Muscle of leg (tissue), 11 donors: ENCODE data around the gene PTCD3. TPM values are rescaled to one million over a fixed set of nuclear protein-coding genes. Genes with fewer than 3 reads are reported as not detected.

Source experiments
- DNase-seq: peaks from one replicate; pipeline ENCODE4 v3.0.0; 2013
- H3K27ac ChIP-seq: one replicate; pipeline ENCODE4 v1.5.1; 2013; ENCODE audit warnings: mild to moderate bottlenecking, low read length, control low read depth
- H3K27me3 ChIP-seq: one replicate; pipeline ENCODE4 v1.6.1; 2013; ENCODE audit warnings: low read length; ENCODE audit not compliant: control insufficient read depth, insufficient read depth
- H3K36me3 ChIP-seq: one replicate; pipeline ENCODE4 v1.6.1; 2013; ENCODE audit warnings: low read length; ENCODE audit not compliant: control insufficient read depth, insufficient read depth
- H3K4me1 ChIP-seq: one replicate; pipeline ENCODE4 v1.6.1; 2013; ENCODE audit warnings: low read length; ENCODE audit not compliant: control insufficient read depth, insufficient read depth
- H3K4me3 ChIP-seq: one replicate; pipeline ENCODE4 v1.5.1; 2013; ENCODE audit warnings: low read length, control low read depth
- H3K9me3 ChIP-seq: replicated peaks from 2 replicates; pipeline ENCODE4 v1.6.1; 2013; ENCODE audit warnings: low read depth, low read length; ENCODE audit not compliant: control insufficient read depth
- WGBS: methylation state at CpG from one replicate; pipeline ENCODE4 v1.1.5; 2013; ENCODE audit warnings: missing lambda C conversion rate; ENCODE audit not compliant: insufficient coverage; 5-methylcytosine and 5-hydroxymethylcytosine counted together
- polyA plus RNA-seq, 8 donors: library from polyadenylated mRNA; unstranded; fragments of 120-200 nt; gene quantifications; one replicate each; pipeline versions ENCODE4 v1.2.1 to v1.2.3, GENCODE V29; 2013; ENCODE audit warnings: inconsistent platforms in 1 of 8, low replicate concordance in 1 of 8; ENCODE audit not compliant: insufficient read length in 8 of 8, insufficient read depth in 1 of 8
- total RNA-seq: library from RNA; stranded (reverse); fragments of 120-200 nt; gene quantifications from one replicate; pipeline ENCODE4 v1.2.4, GENCODE V29; 2013

The PTCD3 gene
- total and polyA plus RNA-seq, 9 donors, result 56.9 to 88.6 (median 66.8) TPM

DNA sequence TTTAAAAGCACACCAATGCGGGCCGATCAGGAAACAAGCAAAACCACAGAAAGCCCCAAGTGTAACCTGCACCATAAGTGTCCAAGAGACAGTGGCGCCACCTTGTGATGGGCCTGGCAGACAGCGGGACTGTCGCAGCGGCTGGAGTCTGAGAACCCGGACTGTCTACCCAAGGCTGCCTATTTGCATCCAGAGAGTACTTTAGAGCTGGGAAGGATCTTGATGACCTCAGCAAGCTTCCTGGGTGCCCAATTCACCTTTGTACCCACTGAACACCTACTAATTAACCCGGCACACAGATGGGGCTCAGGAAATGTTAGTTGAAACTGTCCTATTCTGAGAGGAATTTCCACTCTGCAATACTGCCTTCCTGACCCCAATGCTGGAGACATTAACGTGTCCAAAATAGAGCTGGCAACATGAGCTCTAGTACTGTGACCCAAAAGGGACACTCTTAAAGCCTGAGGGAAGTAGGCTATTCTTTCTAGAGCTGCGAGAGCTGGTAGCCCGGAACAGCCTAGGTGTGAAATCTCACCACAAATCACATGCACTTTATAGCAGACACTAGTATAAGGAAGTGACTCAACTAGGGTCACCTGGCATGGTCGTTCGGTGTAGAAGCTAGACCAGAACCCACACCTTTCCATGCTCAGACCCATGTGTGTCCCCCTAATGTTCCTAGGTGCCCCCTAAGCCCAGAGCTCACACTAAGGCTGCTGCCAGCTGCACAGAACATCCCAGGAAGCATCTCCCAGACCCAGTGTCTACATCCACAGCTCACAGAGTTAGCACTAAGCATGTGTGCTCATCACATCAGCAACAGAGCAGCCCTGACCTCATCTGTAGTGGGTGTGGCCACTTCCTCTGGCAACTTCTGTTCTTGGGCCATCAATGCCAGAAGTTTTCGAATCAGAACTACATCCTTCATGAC, 25.8 kb upstream of the PTCD3 start:
- WGBS, result 56% methylated on average over 9 of the region's 14 CpGs

DNA sequence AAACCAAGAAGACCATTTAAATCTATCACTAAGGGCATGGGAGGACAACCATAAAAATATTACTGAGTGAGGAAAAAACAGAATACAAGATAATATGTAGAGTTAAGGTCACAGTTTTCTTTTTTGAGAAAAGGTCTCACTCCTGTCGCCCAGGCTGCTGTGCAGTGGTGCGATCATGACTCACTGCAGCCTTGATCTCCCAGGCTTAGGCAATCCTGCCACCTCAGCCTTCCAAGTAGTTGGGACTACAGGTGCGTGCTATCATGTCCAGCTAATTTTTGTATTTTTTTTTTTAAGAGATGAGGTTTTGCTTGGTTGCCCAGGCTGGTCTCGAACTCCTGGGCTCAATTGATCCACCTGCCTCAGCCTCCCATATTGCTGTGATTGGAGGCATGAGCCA, 24.3 kb upstream of the PTCD3 start:
- WGBS, result 100% methylated on average over 1 of the region's 4 CpGs
- H3K4me3 ChIP-seq, result no peak overlapping the region
- DNase-seq, result no peak
- H3K4me1 ChIP-seq, result peaks cover 11% of the 10 kb centered on the region
- H3K27me3 ChIP-seq, result no peaks in the 10 kb centered on the region
- peaks cover 62% of the 10 kb centered on the region for H3K36me3 ChIP-seq
- no peaks in the 10 kb centered on the region for H3K9me3 ChIP-seq
- no peak overlapping the region for H3K27ac ChIP-seq

More for the DNA sequence above, 25.8 kb upstream of the PTCD3 start:
- H3K9me3 ChIP-seq, result no peaks in the 10 kb centered on the region
- peaks cover 11% of the 10 kb centered on the region for H3K4me1 ChIP-seq
- no peaks in the 10 kb centered on the region for H3K27me3 ChIP-seq
- no peak overlapping the region for H3K4me3 ChIP-seq
- H3K36me3 ChIP-seq, result peaks cover 61% of the 10 kb centered on the region
- DNase-seq, result peak; percentile 77
- no peak overlapping the region for H3K27ac ChIP-seq

DNA sequence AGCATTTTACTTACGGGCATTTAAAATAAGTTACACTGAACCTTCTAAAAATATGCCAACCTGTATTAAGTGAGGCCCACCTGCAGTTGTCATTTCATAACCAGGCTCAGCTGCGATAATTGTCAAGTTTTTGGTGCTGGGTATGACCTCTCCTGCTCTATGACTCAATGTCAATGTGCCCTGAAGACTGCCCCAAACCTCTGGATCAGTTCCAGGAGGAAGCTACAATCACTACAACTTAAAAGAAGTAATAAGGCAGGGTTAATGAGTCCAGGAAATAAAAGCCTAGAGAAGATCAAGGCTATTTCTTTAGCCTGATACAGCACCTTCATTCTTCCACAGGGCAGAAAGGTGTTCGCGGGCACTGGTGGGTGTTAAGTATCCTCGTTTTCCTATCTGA, 23.3 kb upstream of the PTCD3 start:
- DNase-seq, result no peak
- H3K4me3 ChIP-seq, result no peak overlapping the region
- peaks cover 59% of the 10 kb centered on the region for H3K36me3 ChIP-seq
- no peak overlapping the region for H3K27ac ChIP-seq
- no peaks in the 10 kb centered on the region for H3K9me3 ChIP-seq
- WGBS, result 100% methylated on average over 2 of the region's 5 CpGs
- peaks cover 11% of the 10 kb centered on the region for H3K4me1 ChIP-seq
- no peaks in the 10 kb centered on the region for H3K27me3 ChIP-seq

DNA sequence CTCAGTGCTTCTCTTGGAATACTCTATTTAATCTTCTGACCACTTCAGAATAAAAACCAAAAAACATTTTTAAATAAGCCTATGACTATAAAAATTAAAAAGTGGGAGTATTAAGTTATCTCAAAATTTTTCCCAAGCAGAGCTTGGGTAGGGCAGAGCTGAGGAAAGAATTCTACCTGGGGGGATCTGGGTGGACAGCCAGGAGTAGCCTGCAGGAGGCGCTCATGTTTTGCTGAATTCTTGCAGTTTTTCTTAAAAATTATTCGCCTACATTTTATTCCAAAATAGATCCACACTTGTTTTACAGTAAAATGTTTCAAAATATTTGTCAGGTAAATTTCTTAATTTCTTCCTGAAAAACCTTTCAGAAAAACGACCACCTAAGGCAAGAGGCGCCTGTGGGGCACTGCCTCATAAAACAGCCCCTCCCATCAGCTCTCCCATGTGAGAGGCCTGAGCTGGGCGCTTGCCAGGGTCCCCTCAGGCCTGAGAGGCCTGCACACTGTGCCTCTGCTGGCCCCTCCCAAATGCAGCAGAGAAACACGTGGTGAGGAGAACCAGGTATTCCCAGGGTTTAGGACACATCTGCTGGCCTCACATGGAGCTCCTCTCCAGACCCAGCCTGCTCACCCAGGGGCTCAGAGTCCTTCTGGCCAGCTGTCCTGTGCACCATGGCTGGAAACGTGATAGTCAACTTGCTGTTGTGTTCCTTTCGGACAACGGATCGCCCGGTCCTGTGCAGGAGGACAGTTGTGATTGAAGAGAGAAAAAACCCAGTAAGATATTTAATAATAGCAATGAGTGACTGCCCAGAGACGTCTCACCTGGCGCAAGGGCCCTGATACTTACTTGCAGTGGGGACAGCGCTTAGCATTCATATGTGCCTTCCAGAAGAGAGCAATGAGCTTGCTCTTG, 17.8 kb upstream of the PTCD3 start:
- Histone ChIP-seq H3K4me3 (no peak overlapping the region), H3K27ac (no peak overlapping the region), H3K4me1 (no peaks in the 10 kb centered on the region), H3K9me3 (no peaks in the 10 kb centered on the region), H3K36me3 (peaks cover 54% of the 10 kb centered on the region), H3K27me3 (no peaks in the 10 kb centered on the region)
- WGBS, result 75% methylated on average over 4 of the region's 14 CpGs
- no peak for DNase-seq

DNA sequence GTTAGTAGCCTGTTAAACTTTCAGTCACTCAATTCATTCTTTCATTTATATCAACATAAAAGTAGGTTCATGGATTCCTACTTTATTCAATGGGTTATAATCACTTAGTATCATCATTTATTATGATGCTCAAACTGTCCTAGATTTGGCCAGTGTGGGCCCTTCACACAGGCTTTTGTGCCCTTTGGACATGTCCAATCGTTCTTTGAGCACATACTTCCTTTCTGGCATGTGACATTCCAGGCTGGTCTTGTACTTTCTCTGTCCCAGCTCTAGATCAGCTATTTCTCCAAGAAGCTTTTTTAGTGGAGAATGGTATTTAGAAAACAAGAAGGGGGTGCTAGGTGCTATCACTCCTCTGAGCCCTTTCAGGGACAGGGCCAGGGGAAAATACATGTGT, 11.8 kb upstream of the PTCD3 start:
- no peaks in the 10 kb centered on the region for H3K27me3 ChIP-seq
- no peaks in the 10 kb centered on the region for H3K9me3 ChIP-seq
- H3K4me3 ChIP-seq, result no peak overlapping the region
- H3K4me1 ChIP-seq, result no peaks in the 10 kb centered on the region
- peaks cover 34% of the 10 kb centered on the region for H3K36me3 ChIP-seq
- no peak overlapping the region for H3K27ac ChIP-seq
- no CpG with 5 or more reads among the region's 1 CpG for WGBS
- DNase-seq, result no peak

DNA sequence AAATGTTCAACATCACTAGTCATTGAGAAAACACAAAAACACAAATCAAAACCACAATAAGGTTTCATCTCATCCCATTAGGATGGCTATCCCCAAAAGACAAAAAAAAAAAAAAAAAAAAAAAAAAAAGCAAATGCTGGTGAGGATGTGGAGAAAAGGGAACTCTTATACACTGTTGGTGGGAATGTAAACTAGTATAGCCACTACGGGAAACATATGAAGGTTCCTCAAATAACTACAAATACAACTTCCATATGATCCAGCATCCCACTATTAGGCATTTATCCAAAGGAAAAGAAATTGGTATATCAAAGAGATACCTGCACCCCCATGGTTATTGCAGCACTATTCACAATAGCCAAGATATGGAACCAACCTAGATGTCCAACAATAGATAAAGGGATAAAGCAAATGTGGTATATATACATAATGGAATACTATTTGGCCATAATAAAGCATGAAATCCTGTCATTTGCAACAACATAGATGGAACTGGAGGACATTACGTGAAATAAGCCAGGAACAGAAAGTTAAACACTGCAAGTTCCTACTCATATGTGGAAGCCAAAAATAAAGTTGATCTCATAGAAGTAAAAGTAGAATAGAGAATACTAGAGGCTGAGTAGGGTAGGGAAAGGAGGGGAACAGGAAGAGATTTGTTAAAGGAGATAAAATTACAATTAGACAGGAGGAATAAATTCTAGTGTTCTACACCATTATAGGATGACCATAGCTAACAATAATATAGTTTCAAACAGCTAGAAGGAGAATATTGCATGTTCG, 8.7 kb upstream of the PTCD3 start:
- WGBS, result no CpG with 5 or more reads among the region's 3 CpGs
- no peak for DNase-seq
- Histone ChIP-seq H3K27me3 (no peaks in the 10 kb centered on the region), H3K27ac (no peak overlapping the region), H3K4me3 (no peak overlapping the region), H3K9me3 (no peaks in the 10 kb centered on the region), H3K4me1 (no peaks in the 10 kb centered on the region), H3K36me3 (peaks cover 26% of the 10 kb centered on the region)

DNA sequence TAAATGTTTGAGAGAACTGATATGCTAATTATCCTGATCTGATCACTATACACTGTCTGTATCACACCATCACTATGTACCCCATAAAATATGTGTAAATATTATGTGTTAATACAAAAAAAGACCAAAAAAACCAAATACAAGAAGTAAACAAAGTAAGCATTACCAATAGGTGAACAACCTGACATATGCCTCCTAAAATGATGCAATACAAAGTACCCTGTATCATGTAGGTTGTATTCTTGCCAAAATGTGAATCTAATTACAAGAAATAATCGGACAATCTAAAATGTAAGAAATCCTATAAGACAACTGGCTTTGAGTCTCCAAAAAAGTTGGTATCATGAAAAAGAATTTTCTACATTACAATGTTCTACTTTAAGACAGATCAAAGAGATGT, 8.1 kb upstream of the PTCD3 start:
- DNase-seq, result no peak
- H3K36me3 ChIP-seq, result peaks cover 30% of the 10 kb centered on the region
- no peaks in the 10 kb centered on the region for H3K4me1 ChIP-seq
- WGBS, result no CpG with 5 or more reads among the region's 1 CpG
- no peaks in the 10 kb centered on the region for H3K27me3 ChIP-seq
- H3K9me3 ChIP-seq, result no peaks in the 10 kb centered on the region
- H3K27ac ChIP-seq, result no peak overlapping the region
- H3K4me3 ChIP-seq, result no peak overlapping the region

DNA sequence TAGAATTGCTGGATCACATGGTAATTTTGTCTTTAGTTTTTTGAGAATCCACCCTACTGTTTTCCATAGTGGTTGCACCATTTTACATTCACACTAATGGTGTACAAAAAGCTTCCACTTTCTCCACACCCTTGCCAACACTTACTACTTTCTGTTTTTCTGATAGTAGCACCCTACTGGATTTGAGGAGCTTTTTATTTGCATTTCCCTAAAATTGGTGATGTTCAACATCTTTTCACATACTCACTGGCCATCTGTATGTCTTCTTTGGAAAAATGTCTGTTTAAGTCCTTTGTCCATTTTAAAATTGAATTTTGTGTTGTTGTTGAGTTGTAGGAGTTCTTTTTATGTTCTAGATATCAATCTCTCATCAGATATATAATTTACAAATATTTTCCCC, 3.9 kb upstream of the PTCD3 start:
- peaks cover 30% of the 10 kb centered on the region for H3K36me3 ChIP-seq
- peaks cover 4% of the 10 kb centered on the region for H3K4me1 ChIP-seq
- no peak for DNase-seq
- no peak overlapping the region for H3K4me3 ChIP-seq
- no peaks in the 10 kb centered on the region for H3K9me3 ChIP-seq
- no peak overlapping the region for H3K27ac ChIP-seq
- no peaks in the 10 kb centered on the region for H3K27me3 ChIP-seq

DNA sequence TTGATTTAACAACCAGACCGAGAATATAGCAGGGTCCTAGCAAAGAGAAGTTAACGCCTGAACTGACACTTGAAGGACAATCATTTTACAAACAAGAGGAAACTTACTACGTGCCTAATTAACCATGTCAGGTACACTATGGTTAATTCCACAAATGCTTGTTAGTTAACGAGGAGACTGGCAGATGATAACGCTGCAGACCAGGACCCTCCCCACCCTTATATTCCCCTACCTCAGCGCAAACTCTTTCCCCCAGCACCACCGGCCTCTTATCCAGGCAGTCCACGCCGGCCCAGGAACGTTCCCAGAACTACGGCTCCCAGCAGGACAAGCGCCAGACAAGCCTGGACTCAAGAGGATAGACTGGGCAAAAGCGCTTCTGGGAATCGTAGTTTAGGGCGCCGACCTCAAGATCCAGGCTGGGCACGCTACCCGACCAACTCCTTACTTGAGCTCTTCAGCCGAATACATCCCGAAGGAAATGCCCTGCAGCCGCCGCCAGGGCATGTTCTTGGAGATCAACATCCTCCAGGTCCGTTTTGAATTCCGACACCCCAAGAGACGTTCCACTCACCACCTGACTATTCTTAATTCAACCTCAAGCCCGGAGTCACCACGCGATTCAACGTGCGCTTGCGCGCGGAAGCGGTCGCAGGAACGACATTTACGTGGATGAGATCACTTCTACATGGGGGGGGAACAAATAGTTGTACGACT, 625 bp upstream of the PTCD3 start, which contains the start of gene POLR1A:
POLR1A (minus strand) TSS at position 635 of the 717 bp plus-strand sequence; CDS start at position 525, 110 bp downstream.
- Histone ChIP-seq H3K9me3 (no peaks in the 10 kb centered on the region), H3K27ac (peak within 1 kb of the TSS; percentile 84), H3K36me3 (peaks cover 15% of the 10 kb centered on the region), H3K27me3 (no peaks in the 10 kb centered on the region), H3K4me1 (peaks cover 4% of the 10 kb centered on the region), H3K4me3 (peak within 1 kb of the TSS; percentile 77)
- DNase-seq, result peak; percentile 98
- 0% methylated on average over 22 of the region's 38 CpGs for WGBS
